ENCODE measurements around the gene CCNJL. TPM values are rescaled to one million over a fixed set of nuclear protein-coding genes. Genes with fewer than 3 reads are reported as not detected.

CCNJL gene
- total RNA-seq, 6 experiments from 2014 or later: not detected

- Mint-ChIP-seq H3K27ac (no peak overlapping the region), H3K9me3 (no peaks in the 10 kb centered on the region), H3K36me3 (ENCODE audit: low read depth) (no peaks in the 10 kb centered on the region), H3K27me3 (ENCODE audit: insufficient read depth) (peaks cover 27% of the 10 kb centered on the region), H3K4me1 (ENCODE audit: low read depth) (no peaks in the 10 kb centered on the region), H3K4me3 (no peak overlapping the region)
- DNase-seq: no peak
- no peak for TF ChIP-seq CTCF (IDR thresholded peaks at IDR 0.05)
Measured at GRCh38 chr5:160297004-160297403, 15.4 kb downstream of the CCNJL start.

GRCh38 chr5:160296496-160296895 is 15.9 kb downstream of the CCNJL start:
- TF ChIP-seq CTCF (IDR thresholded peaks at IDR 0.05): no peak
- Mint-ChIP-seq H3K4me3 (no peak overlapping the region), H3K36me3 (ENCODE audit: low read depth) (no peaks in the 10 kb centered on the region), H3K4me1 (ENCODE audit: low read depth) (no peaks in the 10 kb centered on the region), H3K9me3 (no peaks in the 10 kb centered on the region), H3K27ac (no peak overlapping the region), H3K27me3 (ENCODE audit: insufficient read depth) (peaks cover 28% of the 10 kb centered on the region)
- DNase-seq: no peak

GRCh38 chr5:160293901-160294561 is 18.3 kb downstream of the CCNJL start:
- Mint-ChIP-seq H3K27me3 (ENCODE audit: insufficient read depth) (peaks cover 17% of the 10 kb centered on the region), H3K36me3 (ENCODE audit: low read depth) (no peaks in the 10 kb centered on the region), H3K27ac (no peak overlapping the region), H3K4me3 (no peak overlapping the region), H3K4me1 (ENCODE audit: low read depth) (no peaks in the 10 kb centered on the region), H3K9me3 (no peaks in the 10 kb centered on the region)
- no peak for TF ChIP-seq CTCF (IDR thresholded peaks at IDR 0.05)
- DNase-seq: no peak

- Mint-ChIP-seq H3K9me3 (no peaks in the 10 kb centered on the region), H3K4me1 (ENCODE audit: low read depth) (no peaks in the 10 kb centered on the region), H3K4me3 (no peak overlapping the region), H3K27ac (no peak overlapping the region), H3K27me3 (ENCODE audit: insufficient read depth) (peaks cover 18% of the 10 kb centered on the region), H3K36me3 (ENCODE audit: low read depth) (no peaks in the 10 kb centered on the region)
- DNase-seq: no peak
- no peak for TF ChIP-seq CTCF (IDR thresholded peaks at IDR 0.05)
Measured at GRCh38 chr5:160293386-160293785, 19.0 kb downstream of the CCNJL start.

GRCh38 chr5:160291467-160291866 is 20.9 kb downstream of the CCNJL start:
- no peak for DNase-seq
- Mint-ChIP-seq H3K27ac (no peak overlapping the region), H3K4me3 (no peak overlapping the region), H3K36me3 (ENCODE audit: low read depth) (no peaks in the 10 kb centered on the region), H3K9me3 (no peaks in the 10 kb centered on the region), H3K4me1 (ENCODE audit: low read depth) (peaks cover 6% of the 10 kb centered on the region), H3K27me3 (ENCODE audit: insufficient read depth) (peaks cover 26% of the 10 kb centered on the region)
- TF ChIP-seq CTCF (IDR thresholded peaks at IDR 0.05): no peak

All from HFFc6 (cell line).